Gastroesophageal sphincter (tissue), 4 donors: ENCODE results near the gene LPCAT1. TPM values are rescaled to one million over a fixed set of nuclear protein-coding genes. Genes with fewer than 3 reads are reported as not detected.

ENCODE experiments used
- ATAC-seq: fragments of 150-250 bp; one replicate; pipeline ENCODE4 v1.9.1; 2016; ENCODE audit warnings: mild to moderate bottlenecking, moderate library complexity
- H3K27ac ChIP-seq, 4 donors: fragments of 200-600 bp; sonication (generic) in 3 of 4; 1 replicate in 3 of 4; 2 replicates in 1 of 4; pipeline ENCODE4 v1.5.1; 2016 to 2019
- H3K27me3 ChIP-seq: fragments of 200-600 bp; sonication (generic); one replicate; pipeline ENCODE4 v1.5.1; 2019
- H3K36me3 ChIP-seq, 2 donors: fragments of 200-600 bp; sonication (generic); one replicate each; pipeline ENCODE4 v1.5.1; 2019; ENCODE audit warnings: control low read depth in 1 of 2
- H3K4me1 ChIP-seq, 3 donors: fragments of 200-600 bp; sonication (generic); 1 replicate in 2 of 3; 2 replicates in 1 of 3; pipeline ENCODE4 v1.5.1; 2016 to 2019; ENCODE audit warnings: control low read depth in 2 of 3
- H3K4me3 ChIP-seq, 2 donors: fragments of 200-600 bp; sonication (generic); one replicate each; pipeline ENCODE4 v1.5.1; 2019; ENCODE audit warnings: mild to moderate bottlenecking in 1 of 2, moderate library complexity in 1 of 2
- H3K9me3 ChIP-seq, 3 donors: fragments of 200-600 bp; sonication (generic); one replicate each; pipeline ENCODE4 v1.5.1; 2017 to 2019; ENCODE audit warnings: control low read depth in 2 of 3
- EP300 ChIP-seq: sonication (generic); formaldehyde crosslinking; IDR thresholded peaks from one replicate; pipeline ENCODE4 v1.6.1; 2017; ENCODE audit warnings: antibody characterized with exemption, mild to moderate bottlenecking
- POLR2A ChIP-seq, 2 donors: fragments of 450-650 bp; IDR thresholded peaks; one replicate each; pipeline ENCODE4 v1.6.1; 2017; ENCODE audit warnings: antibody characterized with exemption in 2 of 2, mild to moderate bottlenecking in 2 of 2, moderate library complexity in 1 of 2
- POLR2AphosphoS5 ChIP-seq: sonication (generic); formaldehyde crosslinking; IDR thresholded peaks from one replicate; pipeline ENCODE4 v1.6.1; 2017; ENCODE audit warnings: antibody characterized with exemption
- WGBS, 2 donors: methylation state at CpG; one replicate each; pipeline ENCODE4 v1.1.5; 2018; ENCODE audit warnings: low coverage in 1 of 2; 5-methylcytosine and 5-hydroxymethylcytosine counted together
- total RNA-seq, 4 donors: library from RNA; depleted of rRNA; stranded (reverse); fragments of >200 nt; gene quantifications; one replicate each; pipeline ENCODE4 v1.1.0, GENCODE V29; 2016
- TF ChIP-seq, protein P1 (sequence below), 4 experiments: fragments of 200-600 bp in 2 of 4; fragments of 450-650 bp in 2 of 4; sonication (generic) in 1 of 4; IDR thresholded peaks; one replicate each; pipeline ENCODE4 v1.5.1; 2017 to 2019; ENCODE audit warnings: antibody characterized with exemption in 4 of 4, mild to moderate bottlenecking in 2 of 4, moderate library complexity in 2 of 4

The LPCAT1 gene
- total RNA-seq, 4 donors from 2014 or later: 20.3 to 52.6 (median 31.8) TPM

DNA sequence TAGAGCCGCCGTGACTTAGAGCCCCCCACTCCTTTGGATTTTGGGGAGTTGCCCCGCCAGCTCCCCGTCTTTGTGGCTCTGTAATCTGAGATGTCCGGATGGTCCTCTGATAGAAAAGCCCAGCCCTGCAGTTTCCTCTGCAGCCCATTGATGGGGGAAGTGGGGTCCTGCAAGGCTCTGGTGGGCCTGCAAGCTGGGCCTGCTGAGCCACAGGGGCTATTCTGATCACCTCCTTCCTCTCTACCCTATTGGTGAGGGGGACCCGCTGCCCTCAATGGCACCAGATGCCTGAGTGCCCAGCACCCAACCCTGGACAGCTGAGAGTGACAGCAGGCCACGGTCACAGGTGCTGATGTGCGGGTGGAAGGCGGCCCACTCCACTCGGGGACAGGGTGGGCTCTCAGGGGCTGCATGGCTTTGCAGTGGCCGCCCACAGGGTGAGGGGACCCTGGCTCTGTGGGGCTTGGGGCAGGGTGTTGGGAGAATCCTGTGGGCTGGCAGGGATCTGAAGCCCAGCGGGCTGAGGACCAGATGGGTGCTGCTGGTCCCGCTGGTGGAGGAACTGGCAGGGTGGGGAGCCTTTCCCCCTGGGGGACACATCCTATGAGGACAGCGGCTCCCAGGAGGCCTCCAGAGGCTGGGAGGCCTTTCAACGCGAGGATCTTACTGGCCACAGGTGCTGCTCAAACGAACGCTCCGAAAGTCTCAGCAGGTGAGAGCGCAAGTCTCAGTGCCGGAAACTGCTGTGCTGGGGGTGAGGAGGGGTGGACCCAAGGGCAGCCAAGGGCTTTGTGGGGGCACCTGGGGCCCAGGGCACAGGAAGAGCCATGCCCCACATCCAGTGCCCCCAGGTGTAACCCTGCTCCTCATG lies 30.0 kb upstream of the LPCAT1 start:
- Histone ChIP-seq H3K27me3 (peaks cover 49% of the 10 kb centered on the region), H3K27ac (no peak overlapping the region), H3K36me3 (no peaks in the 10 kb centered on the region), H3K4me3 (no peak overlapping the region), H3K9me3 (no peaks in the 10 kb centered on the region), H3K4me1 (peaks cover 0 to 12% (median 4%) of the 10 kb centered on the region in 3 donors)
- ATAC-seq: no peak
- TF ChIP-seq EP300 (no peak), POLR2A (IDR thresholded peaks at IDR 0.05) (no peak), POLR2AphosphoS5 (no peak)
- TF ChIP-seq, protein P1, sequence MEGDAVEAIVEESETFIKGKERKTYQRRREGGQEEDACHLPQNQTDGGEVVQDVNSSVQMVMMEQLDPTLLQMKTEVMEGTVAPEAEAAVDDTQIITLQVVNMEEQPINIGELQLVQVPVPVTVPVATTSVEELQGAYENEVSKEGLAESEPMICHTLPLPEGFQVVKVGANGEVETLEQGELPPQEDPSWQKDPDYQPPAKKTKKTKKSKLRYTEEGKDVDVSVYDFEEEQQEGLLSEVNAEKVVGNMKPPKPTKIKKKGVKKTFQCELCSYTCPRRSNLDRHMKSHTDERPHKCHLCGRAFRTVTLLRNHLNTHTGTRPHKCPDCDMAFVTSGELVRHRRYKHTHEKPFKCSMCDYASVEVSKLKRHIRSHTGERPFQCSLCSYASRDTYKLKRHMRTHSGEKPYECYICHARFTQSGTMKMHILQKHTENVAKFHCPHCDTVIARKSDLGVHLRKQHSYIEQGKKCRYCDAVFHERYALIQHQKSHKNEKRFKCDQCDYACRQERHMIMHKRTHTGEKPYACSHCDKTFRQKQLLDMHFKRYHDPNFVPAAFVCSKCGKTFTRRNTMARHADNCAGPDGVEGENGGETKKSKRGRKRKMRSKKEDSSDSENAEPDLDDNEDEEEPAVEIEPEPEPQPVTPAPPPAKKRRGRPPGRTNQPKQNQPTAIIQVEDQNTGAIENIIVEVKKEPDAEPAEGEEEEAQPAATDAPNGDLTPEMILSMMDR (IDR thresholded peaks at IDR 0.05): no peak
- 80% methylated on average over 1 of the region's 21 CpGs; no CpG with 5 or more reads in 1 of the 2 donors for WGBS, 2 donors

GRCh38 chr5:1552521-1553255 lies 28.9 kb upstream of the LPCAT1 start:
- peak; percentile 47 for ATAC-seq
- H3K4me3 ChIP-seq: peak overlapping the region in 1 of 2 donors; percentile 5
- peak overlapping the region in 2 of 4 donors; percentile 3 to 35 for H3K27ac ChIP-seq
- WGBS, 2 donors: 26 to 40% methylated on average over 4 to 9 of the region's 33 CpGs
- H3K27me3 ChIP-seq: peaks cover 51% of the 10 kb centered on the region
- H3K36me3 ChIP-seq: no peaks in the 10 kb centered on the region
- H3K4me1 ChIP-seq: peaks cover 0 to 12% (median 4%) of the 10 kb centered on the region in 3 donors
- no peaks in the 10 kb centered on the region for H3K9me3 ChIP-seq
- TF ChIP-seq, protein P1 (IDR thresholded peaks at IDR 0.05): no peak
- TF ChIP-seq POLR2AphosphoS5: peak; percentile 4

DNA sequence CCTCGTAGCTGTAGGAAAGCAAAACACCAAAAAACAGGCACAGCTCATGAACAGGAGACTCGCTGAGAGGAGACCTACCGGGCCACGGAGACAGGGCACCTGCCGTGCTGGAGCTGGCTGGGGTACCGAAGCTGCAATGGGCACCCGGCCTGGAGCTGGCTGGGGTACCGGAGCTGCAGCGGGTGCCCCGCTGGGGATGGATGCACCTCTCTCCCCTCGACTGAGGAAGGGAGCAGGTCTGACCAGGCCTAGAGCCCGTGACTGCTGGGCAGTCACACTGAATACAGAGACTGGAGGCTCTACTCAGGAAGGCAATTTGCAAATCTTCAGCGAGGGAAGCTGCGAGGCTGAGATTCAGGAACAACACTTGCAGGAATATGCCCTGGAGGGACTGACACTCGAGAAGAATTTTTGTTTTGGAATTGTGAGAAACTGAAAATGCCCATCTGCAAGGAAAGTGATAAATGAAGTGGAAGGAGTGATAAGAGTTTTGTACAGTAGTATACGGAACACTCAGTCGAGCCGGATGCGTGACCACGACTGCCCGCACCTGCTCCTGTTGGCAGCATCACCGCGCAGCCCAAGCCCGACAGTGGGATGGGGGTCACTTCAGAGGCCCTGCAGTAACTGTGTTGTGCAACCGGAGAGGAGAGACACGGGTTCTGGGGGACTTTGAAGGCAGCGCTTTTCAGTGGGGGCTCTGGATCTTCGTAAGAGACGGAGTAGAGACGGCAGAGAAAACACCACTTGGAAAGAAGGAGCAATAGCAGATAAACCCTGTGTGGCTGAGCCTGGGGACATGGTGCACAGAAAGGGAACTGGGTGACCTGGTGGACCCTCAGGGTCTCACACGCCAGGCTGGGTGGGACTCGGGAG lies 27.9 kb upstream of the LPCAT1 start:
- Histone ChIP-seq H3K4me3 (no peak overlapping the region), H3K27me3 (peaks cover 51% of the 10 kb centered on the region), H3K9me3 (no peaks in the 10 kb centered on the region), H3K4me1 (peaks cover 0 to 12% (median 4%) of the 10 kb centered on the region in 3 donors), H3K36me3 (no peaks in the 10 kb centered on the region), H3K27ac (no peak overlapping the region)
- TF ChIP-seq EP300 (no peak), POLR2AphosphoS5 (no peak)
- ATAC-seq: no peak
- WGBS, 2 donors: 78 to 81% methylated on average over 18 to 21 of the region's 32 CpGs

DNA sequence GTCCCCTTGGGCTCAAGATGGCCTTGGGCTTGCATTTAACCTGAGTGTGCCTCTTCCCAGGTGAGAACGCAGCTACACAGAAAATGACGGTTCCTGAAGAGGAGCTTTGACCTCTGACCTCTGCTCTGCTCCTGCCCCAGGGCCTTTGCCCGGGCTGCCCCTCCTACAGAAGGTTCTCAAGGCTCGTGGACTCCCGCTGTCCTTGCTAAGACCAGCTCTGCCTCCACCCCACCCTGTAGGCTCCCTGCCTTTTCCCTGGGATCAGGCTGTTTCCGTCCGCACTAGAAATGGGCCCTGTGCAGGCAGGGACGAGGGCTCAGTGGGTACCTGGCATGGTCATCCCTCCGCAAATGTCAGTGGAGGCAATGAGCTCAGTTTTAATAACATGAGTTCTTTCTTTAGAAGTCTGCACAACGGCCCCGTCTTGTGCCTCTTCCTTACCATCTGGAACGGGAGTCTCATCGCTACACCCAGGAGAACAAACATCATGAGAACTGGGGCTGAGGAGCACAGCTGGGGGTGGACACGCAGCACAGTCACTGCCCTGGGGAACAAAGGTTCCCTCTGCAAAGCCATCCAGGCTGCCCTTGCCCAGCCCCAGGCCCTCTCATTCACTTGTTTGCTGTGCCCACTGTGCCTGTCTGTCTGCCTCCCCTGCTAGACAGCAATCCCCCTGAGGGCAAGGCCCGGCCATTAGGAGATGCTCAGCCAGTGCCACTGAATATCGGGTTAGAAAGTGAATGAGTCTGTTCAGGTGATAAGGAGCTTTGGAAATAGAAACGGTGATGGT lies 26.7 kb upstream of the LPCAT1 start:
- peaks cover 40% of the 10 kb centered on the region for H3K27me3 ChIP-seq
- peaks cover 0 to 12% (median 4%) of the 10 kb centered on the region in 3 donors for H3K4me1 ChIP-seq
- 93 to 96% methylated on average over 6 to 15 of the region's 17 CpGs for WGBS, 2 donors
- no peak overlapping the region for H3K27ac ChIP-seq
- ATAC-seq: no peak
- TF ChIP-seq POLR2A (IDR thresholded peaks at IDR 0.05) (no peak), EP300 (no peak), POLR2AphosphoS5 (no peak)
- TF ChIP-seq, protein P1 (IDR thresholded peaks at IDR 0.05): no peak
- H3K36me3 ChIP-seq: no peaks in the 10 kb centered on the region
- no peak overlapping the region for H3K4me3 ChIP-seq
- no peaks in the 10 kb centered on the region for H3K9me3 ChIP-seq
